ENCODE data around the gene LRIG1.

LRIG1 gene

DNA sequence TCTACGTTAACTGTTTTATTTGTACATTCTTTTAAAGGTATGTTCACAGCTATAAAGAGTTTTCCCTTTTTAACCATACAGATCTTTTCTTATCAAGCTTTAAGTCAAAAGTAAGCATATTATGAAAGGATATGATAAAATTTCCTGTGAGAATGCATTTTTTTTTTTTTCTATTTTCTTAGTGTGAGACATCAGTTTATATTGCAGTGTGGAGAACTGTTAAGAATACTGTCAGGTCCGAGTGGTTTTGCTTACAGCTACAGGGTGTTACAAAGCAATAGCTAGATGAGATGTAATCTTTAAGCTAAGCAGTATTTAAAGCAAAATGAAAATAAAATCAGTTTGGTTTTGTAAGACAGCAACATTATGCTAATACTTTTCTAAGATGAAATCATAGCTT lies 146.8 kb downstream of the LRIG1 start:
- H3K36me3 ChIP-seq (replicated peaks; ENCODE audit: low read depth, low read length) = no peaks in the 10 kb centered on the region
- no peak overlapping the region for H3K9ac ChIP-seq (ENCODE audit: low read length)

GRCh38 chr3:66353530-66353929 lies 147.3 kb downstream of the LRIG1 start:
- no peaks in the 10 kb centered on the region for H3K79me2 ChIP-seq (ENCODE audit: low read length)
- H3K4me1 ChIP-seq (ENCODE audit: low read length) = peaks cover 20% of the 10 kb centered on the region
- H4K20me1 ChIP-seq (ENCODE audit: insufficient read depth, low read length) = no peaks in the 10 kb centered on the region
- H2AFZ ChIP-seq (ENCODE audit: low read depth, low read length) = no peak overlapping the region
- no peak for TF ChIP-seq EZH2phosphoT487 (IDR thresholded peaks at IDR 0.05; ENCODE audit: low read depth)
- no peak for TF ChIP-seq CTCF (IDR thresholded peaks at IDR 0.05; ENCODE audit: low read depth, low read length)
- H3K36me3 ChIP-seq (replicated peaks; ENCODE audit: low read depth, low read length) = no peaks in the 10 kb centered on the region
- H3K9ac ChIP-seq (ENCODE audit: low read length) = no peak overlapping the region
- no peak overlapping the region for H3K4me3 ChIP-seq (ENCODE audit: low read length)
- H3K27ac ChIP-seq (ENCODE audit: low read length) = no peak overlapping the region
- no peaks in the 10 kb centered on the region for H3K9me3 ChIP-seq (ENCODE audit: insufficient read depth, low read length)
- no peaks in the 10 kb centered on the region for H3K27me3 ChIP-seq (ENCODE audit: low read depth, low read length)
- H3K4me2 ChIP-seq (ENCODE audit: low read length) = no peak overlapping the region

More for the DNA sequence above, 146.8 kb downstream of the LRIG1 start:
- Histone ChIP-seq H3K79me2 (ENCODE audit: low read length) (no peaks in the 10 kb centered on the region), H3K27me3 (ENCODE audit: low read depth, low read length) (no peaks in the 10 kb centered on the region), H3K4me2 (ENCODE audit: low read length) (no peak overlapping the region), H2AFZ (ENCODE audit: low read depth, low read length) (no peak overlapping the region), H4K20me1 (ENCODE audit: insufficient read depth, low read length) (no peaks in the 10 kb centered on the region), H3K9me3 (ENCODE audit: insufficient read depth, low read length) (no peaks in the 10 kb centered on the region), H3K4me1 (ENCODE audit: low read length) (peaks cover 20% of the 10 kb centered on the region), H3K27ac (ENCODE audit: low read length) (no peak overlapping the region), H3K4me3 (ENCODE audit: low read length) (no peak overlapping the region)
- TF ChIP-seq EZH2phosphoT487 (IDR thresholded peaks at IDR 0.05; ENCODE audit: low read depth) (no peak), CTCF (IDR thresholded peaks at IDR 0.05; ENCODE audit: low read depth, low read length) (no peak)

GRCh38 chr3:66353039-66353438 lies 147.8 kb downstream of the LRIG1 start:
- no peaks in the 10 kb centered on the region for H4K20me1 ChIP-seq (ENCODE audit: insufficient read depth, low read length)
- no peak overlapping the region for H3K4me2 ChIP-seq (ENCODE audit: low read length)
- H3K36me3 ChIP-seq (replicated peaks; ENCODE audit: low read depth, low read length) = peaks cover 2% of the 10 kb centered on the region
- no peak overlapping the region for H3K9ac ChIP-seq (ENCODE audit: low read length)
- peaks cover 20% of the 10 kb centered on the region for H3K4me1 ChIP-seq (ENCODE audit: low read length)
- TF ChIP-seq CTCF (IDR thresholded peaks at IDR 0.05; ENCODE audit: low read depth, low read length) (no peak), EZH2phosphoT487 (IDR thresholded peaks at IDR 0.05; ENCODE audit: low read depth) (no peak)
- no peak overlapping the region for H2AFZ ChIP-seq (ENCODE audit: low read depth, low read length)
- H3K9me3 ChIP-seq (ENCODE audit: insufficient read depth, low read length) = no peaks in the 10 kb centered on the region
- no peaks in the 10 kb centered on the region for H3K27me3 ChIP-seq (ENCODE audit: low read depth, low read length)
- no peak overlapping the region for H3K4me3 ChIP-seq (ENCODE audit: low read length)
- H3K27ac ChIP-seq (ENCODE audit: low read length) = no peak overlapping the region
- H3K79me2 ChIP-seq (ENCODE audit: low read length) = no peaks in the 10 kb centered on the region

DNA sequence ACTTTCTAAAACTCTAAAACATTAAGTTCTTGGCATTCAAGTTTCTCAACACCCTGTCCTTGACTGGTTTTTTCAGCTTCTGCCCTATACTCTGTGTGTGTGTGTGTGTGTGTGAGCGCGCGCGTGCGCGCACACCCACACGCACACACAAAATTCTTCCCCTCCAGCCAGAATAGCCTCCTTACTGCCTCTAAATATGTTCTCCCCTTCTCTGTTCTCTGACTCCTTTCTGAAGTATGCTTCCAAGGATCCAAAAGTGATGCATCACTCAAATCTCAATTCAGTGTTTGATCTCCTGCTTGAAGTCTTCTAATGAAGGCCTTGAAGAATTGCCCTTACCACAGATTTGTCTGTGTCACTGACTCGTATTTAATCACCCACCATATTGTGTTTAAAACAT lies 150.2 kb downstream of the LRIG1 start:
- Histone ChIP-seq H2AFZ (ENCODE audit: low read depth, low read length) (no peak overlapping the region), H3K27me3 (ENCODE audit: low read depth, low read length) (no peaks in the 10 kb centered on the region), H3K4me2 (ENCODE audit: low read length) (no peak overlapping the region), H3K4me1 (ENCODE audit: low read length) (peaks cover 5% of the 10 kb centered on the region), H3K9me3 (ENCODE audit: insufficient read depth, low read length) (no peaks in the 10 kb centered on the region), H3K36me3 (replicated peaks; ENCODE audit: low read depth, low read length) (peaks cover 4% of the 10 kb centered on the region), H3K9ac (ENCODE audit: low read length) (no peak overlapping the region), H3K4me3 (ENCODE audit: low read length) (no peak overlapping the region), H4K20me1 (ENCODE audit: insufficient read depth, low read length) (no peaks in the 10 kb centered on the region), H3K79me2 (ENCODE audit: low read length) (no peaks in the 10 kb centered on the region), H3K27ac (ENCODE audit: low read length) (no peak overlapping the region)
- TF ChIP-seq EZH2phosphoT487 (IDR thresholded peaks at IDR 0.05; ENCODE audit: low read depth) (no peak), CTCF (IDR thresholded peaks at IDR 0.05; ENCODE audit: low read depth, low read length) (no peak)

Data from OCI-LY3 (cell line).